22Rv1 (cell line): ENCODE results near the gene PSD2.

Experiments
- H3K27ac ChIP-seq: fragments of 450-650 bp; 2 replicates; pipeline ENCODE4 v1.5.1; 2017
- ZFX ChIP-seq: fragments of 450-650 bp; IDR thresholded peaks from 2 replicates; pipeline ENCODE4 v1.6.1; 2017; ENCODE audit warnings: antibody characterized with exemption, borderline replicate concordance
- TF ChIP-seq, protein P1 (sequence below): fragments of 450-650 bp; IDR thresholded peaks from 2 replicates; pipeline ENCODE4 v1.5.1; 2017; ENCODE audit warnings: mild to moderate bottlenecking

The PSD2 gene

GRCh38 chr5:139810341-139811273 lies 15.0 kb downstream of the PSD2 start:
- no peak overlapping the region for H3K27ac ChIP-seq
- TF ChIP-seq, protein P1, sequence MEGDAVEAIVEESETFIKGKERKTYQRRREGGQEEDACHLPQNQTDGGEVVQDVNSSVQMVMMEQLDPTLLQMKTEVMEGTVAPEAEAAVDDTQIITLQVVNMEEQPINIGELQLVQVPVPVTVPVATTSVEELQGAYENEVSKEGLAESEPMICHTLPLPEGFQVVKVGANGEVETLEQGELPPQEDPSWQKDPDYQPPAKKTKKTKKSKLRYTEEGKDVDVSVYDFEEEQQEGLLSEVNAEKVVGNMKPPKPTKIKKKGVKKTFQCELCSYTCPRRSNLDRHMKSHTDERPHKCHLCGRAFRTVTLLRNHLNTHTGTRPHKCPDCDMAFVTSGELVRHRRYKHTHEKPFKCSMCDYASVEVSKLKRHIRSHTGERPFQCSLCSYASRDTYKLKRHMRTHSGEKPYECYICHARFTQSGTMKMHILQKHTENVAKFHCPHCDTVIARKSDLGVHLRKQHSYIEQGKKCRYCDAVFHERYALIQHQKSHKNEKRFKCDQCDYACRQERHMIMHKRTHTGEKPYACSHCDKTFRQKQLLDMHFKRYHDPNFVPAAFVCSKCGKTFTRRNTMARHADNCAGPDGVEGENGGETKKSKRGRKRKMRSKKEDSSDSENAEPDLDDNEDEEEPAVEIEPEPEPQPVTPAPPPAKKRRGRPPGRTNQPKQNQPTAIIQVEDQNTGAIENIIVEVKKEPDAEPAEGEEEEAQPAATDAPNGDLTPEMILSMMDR, result no peak
- TF ChIP-seq ZFX, result no peak

GRCh38 chr5:139811274-139811607 lies 15.6 kb downstream of the PSD2 start:
- TF ChIP-seq, protein P1, result no peak
- TF ChIP-seq ZFX, result no peak

DNA sequence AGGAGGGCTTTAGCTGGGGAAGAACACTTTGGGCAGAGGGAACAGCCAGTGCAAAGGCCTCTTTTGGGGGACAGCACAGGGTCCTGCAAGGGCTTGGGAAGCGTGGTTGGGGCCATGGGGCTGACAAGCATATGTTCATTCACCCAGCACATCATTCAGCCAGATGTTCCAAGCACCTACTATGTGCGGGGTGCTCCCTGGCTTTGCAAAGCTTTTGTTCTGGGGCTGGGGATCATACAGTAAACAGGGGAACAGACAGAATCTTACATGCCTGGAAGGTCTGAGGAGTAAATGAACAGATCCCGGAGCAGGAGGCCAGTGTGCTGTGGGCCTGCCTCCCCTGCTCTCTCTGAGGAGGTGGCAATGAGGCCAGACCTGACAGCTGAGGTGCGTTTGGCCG lies 16.7 kb downstream of the PSD2 start:
- H3K27ac ChIP-seq, result no peak overlapping the region
- TF ChIP-seq, protein P1, result no peak
- TF ChIP-seq ZFX, result no peak

More at GRCh38 chr5:139811274-139811607, 15.6 kb downstream of the PSD2 start:
- H3K27ac ChIP-seq, result no peak overlapping the region

DNA sequence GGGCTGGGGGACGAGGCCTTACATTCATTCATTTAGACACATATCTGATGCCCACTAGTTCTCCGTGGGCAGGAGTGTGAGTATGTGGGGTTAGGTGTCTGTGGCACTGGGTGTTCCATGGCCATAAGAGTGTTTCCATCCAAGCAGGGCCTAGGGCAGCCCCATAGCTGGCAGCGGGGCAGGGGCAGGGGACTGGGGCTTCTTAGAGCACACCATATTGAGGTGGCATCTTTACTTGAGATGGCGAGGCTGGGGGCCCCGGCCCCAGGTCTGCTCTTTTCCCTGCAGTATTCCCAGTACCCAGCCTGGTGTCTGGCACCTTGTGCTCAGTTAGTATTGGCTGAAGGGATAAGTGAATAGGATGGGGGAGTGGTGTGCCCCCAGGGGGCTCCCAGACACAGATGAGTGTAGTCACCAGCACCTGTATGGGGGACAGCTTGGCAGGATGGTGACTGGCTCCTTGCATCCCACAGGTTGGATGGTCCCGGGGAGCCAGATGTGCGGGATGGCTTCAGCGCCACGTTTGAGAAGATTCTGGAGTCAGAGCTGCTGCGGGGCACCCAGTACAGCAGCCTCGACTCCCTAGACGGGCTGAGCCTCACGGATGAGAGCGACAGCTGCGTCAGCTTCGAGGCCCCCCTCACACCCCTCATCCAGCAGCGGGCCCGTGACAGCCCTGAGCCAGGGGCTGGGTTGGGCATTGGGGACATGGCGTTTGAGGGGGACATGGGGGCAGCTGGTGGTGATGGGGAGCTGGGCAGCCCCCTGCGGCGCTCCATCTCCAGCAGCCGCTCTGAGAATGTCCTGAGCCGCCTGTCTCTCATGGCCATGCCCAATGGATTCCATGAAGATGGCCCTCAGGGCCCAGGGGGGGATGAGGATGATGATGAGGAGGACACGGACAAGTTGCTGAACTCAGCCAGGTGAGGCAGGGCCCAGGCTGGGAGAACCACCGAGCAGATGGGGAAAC lies 17.5 kb downstream of the PSD2 start:
- H3K27ac ChIP-seq, result no peak overlapping the region
- TF ChIP-seq, protein P1, result no peak

DNA sequence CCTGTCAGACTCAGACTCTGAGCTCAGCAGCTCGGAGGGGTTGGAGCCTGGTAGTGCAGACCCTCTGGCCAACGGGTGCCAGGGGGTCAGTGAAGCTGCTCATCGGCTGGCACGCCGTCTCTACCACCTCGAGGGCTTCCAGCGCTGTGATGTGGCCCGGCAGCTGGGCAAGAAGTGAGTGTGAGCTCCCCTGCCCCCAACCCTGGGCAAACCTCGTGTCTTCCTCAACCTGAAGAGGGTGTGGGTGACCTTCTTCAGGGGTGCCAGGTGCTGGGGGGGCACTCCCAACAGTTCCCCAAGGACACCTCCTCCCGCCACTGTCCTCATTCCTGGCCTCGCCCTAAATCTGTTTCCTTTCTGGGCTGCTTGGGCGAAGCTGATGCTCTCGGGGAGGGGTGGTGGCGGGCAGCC lies 18.6 kb downstream of the PSD2 start:
- no peak overlapping the region for H3K27ac ChIP-seq
- TF ChIP-seq, protein P1, result no peak
- no peak for TF ChIP-seq ZFX

- no peak for TF ChIP-seq ZFX
- TF ChIP-seq, protein P1, result no peak
- H3K27ac ChIP-seq, result no peak overlapping the region
Measured at GRCh38 chr5:139814704-139815280, 19.2 kb downstream of the PSD2 start.
